Mesendoderm (in vitro differentiated cells): Measurements from ENCODE around the gene CEP112.
A peak's percentile ranks its signal among the peaks of the same experiment; 100 is the strongest.

ENCODE experiments used
- DNase-seq: peaks from one replicate; pipeline ENCODE4 v3.0.0; 2013
- H2AK5ac ChIP-seq: 2 replicates; pipeline ENCODE4 v1.6.1; 2013; ENCODE audit warnings: low read length, inconsistent platforms
- H2BK120ac ChIP-seq: 2 replicates; pipeline ENCODE4 v1.6.1; 2013; ENCODE audit warnings: low read depth, mild to moderate bottlenecking, low read length, moderate library complexity, mixed read lengths
- H2BK15ac ChIP-seq: replicated peaks from 2 replicates; pipeline ENCODE4 v1.6.1; 2013; ENCODE audit warnings: low read depth, mild to moderate bottlenecking, moderate library complexity
- H2BK5ac ChIP-seq: 2 replicates; pipeline ENCODE4 v1.6.1; 2013; ENCODE audit warnings: low read length, inconsistent platforms
- H3K18ac ChIP-seq: 2 replicates; pipeline ENCODE4 v1.6.1; 2013; ENCODE audit warnings: mild to moderate bottlenecking, low read length, mixed read lengths
- H3K23ac ChIP-seq: one replicate; pipeline ENCODE4 v1.6.1; 2013; ENCODE audit warnings: low read length
- H3K27ac ChIP-seq: 2 replicates; pipeline ENCODE4 v1.5.1; 2013; ENCODE audit warnings: low read depth, mild to moderate bottlenecking, inconsistent platforms, low read length, moderate library complexity
- H3K27me3 ChIP-seq: 2 replicates; pipeline ENCODE4 v1.6.1; 2013; ENCODE audit warnings: low read length, control low read depth, mild to moderate bottlenecking, inconsistent platforms; ENCODE audit not compliant: insufficient read depth, poor library complexity
- H3K36me3 ChIP-seq: 2 replicates; pipeline ENCODE4 v1.6.1; 2013; ENCODE audit warnings: low read length, inconsistent platforms; ENCODE audit not compliant: control insufficient read depth, insufficient read depth
- H3K4ac ChIP-seq: one replicate; pipeline ENCODE4 v1.6.1; 2013; ENCODE audit warnings: low read depth, mild to moderate bottlenecking, low read length, moderate library complexity
- H3K4me1 ChIP-seq: 2 replicates; pipeline ENCODE4 v1.6.1; 2013; ENCODE audit warnings: low read depth, low read length, inconsistent platforms; ENCODE audit not compliant: control insufficient read depth
- H3K4me2 ChIP-seq: 2 replicates; pipeline ENCODE4 v1.6.1; 2013; ENCODE audit warnings: low read length
- H3K4me3 ChIP-seq: 2 replicates; pipeline ENCODE4 v1.5.1; 2013; ENCODE audit warnings: mild to moderate bottlenecking, low read length
- H3K56ac ChIP-seq: one replicate; pipeline ENCODE4 v1.6.1; 2013; ENCODE audit warnings: low read length
- H3K79me1 ChIP-seq: 2 replicates; pipeline ENCODE4 v1.6.1; 2013; ENCODE audit warnings: low read length, inconsistent platforms
- H3K79me2 ChIP-seq: 2 replicates; pipeline ENCODE4 v1.6.1; 2013; ENCODE audit warnings: mild to moderate bottlenecking, low read length; ENCODE audit not compliant: control insufficient read depth, insufficient read depth
- H3K9ac ChIP-seq: 2 replicates; pipeline ENCODE4 v1.6.1; 2013; ENCODE audit warnings: low read length, inconsistent platforms
- H4K5ac ChIP-seq: one replicate; pipeline ENCODE4 v1.6.1; 2013; ENCODE audit warnings: low read length
- H4K8ac ChIP-seq: one replicate; pipeline ENCODE4 v1.6.1; 2013; ENCODE audit warnings: low read depth, mild to moderate bottlenecking, control low read depth, low read length, moderate library complexity
- WGBS: extraction: QIAGEN DNeasy Blood & Tissue Kit; methylation state at CpG from one replicate; pipeline ENCODE4 v1.1.7; 2013; ENCODE audit warnings: low lambda C conversion rate, missing lambda C conversion rate; ENCODE audit not compliant: insufficient coverage; ENCODE audit errors: extremely low coverage; 5-methylcytosine and 5-hydroxymethylcytosine counted together

Gene CEP112

DNA sequence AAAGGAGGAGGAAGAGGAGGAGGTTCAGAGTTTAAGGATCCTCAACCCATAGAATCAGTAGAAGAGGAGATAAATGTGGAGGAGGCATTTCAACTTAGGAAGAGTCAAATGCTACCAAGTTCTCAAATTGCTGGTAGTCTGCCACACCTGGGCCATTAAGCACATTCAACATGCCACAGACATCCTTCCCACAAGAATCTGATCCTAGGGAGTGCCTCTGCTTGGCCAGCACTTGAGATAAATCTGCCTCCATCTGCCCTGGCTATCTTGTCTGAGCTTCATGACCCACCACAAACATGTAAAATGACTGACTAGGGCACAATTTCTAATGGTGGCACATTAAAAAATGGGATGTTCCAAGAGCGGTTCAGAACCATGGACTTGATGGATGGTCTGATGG, 593.2 kb downstream of the CEP112 start:
- Histone ChIP-seq H3K56ac (no peak overlapping the region), H2BK120ac (no peak overlapping the region), H3K4me2 (no peak overlapping the region), H2BK15ac (no peak overlapping the region), H3K4me3 (no peak overlapping the region), H3K36me3 (no peaks in the 10 kb centered on the region), H4K5ac (no peak overlapping the region), H3K4me1 (peaks cover 3% of the 10 kb centered on the region), H2BK5ac (no peak overlapping the region), H3K79me2 (no peaks in the 10 kb centered on the region), H3K27me3 (no peaks in the 10 kb centered on the region), H3K18ac (no peak overlapping the region), H3K4ac (no peak overlapping the region), H2AK5ac (no peak overlapping the region), H4K8ac (no peak overlapping the region), H3K23ac (no peak overlapping the region), H3K79me1 (no peaks in the 10 kb centered on the region), H3K27ac (no peak overlapping the region), H3K9ac (no peak overlapping the region)
- DNase-seq, result no peak
- no CpG with 5 or more reads among the region's 1 CpG for WGBS

DNA sequence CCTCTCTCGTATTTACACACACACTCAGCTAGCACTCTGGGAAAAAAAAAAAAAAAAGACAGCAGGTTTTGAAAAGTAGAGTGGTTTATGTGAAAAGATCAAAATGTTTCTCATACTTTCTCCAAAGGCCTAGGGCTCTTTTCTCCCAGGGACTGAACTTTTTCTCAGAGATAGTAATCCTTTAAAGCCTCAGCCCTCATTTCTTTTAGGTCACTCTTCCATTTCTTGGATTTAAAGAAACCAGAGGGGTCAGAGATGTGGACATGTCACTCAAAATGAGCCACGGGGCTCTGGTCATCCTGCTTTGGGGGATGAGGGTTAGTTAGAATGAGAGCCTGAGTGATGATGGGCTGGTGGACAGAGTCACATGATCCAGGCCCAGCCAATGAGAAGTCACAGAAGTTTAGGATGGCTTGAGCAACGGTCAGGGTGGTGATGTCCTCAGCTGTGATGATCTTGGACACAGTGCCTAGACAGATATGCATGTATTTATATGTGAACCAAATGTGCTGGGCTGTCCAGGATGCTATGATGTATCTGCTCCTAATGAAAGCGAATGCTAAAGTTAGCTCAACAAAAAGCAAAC, 596.8 kb downstream of the CEP112 start:
- Histone ChIP-seq H3K4me3 (no peak overlapping the region), H3K27me3 (no peaks in the 10 kb centered on the region), H3K9ac (no peak overlapping the region), H3K18ac (no peak overlapping the region), H3K56ac (no peak overlapping the region), H2BK120ac (no peak overlapping the region), H2AK5ac (no peak overlapping the region), H2BK5ac (no peak overlapping the region), H3K79me2 (no peaks in the 10 kb centered on the region), H3K4me1 (peaks cover 10% of the 10 kb centered on the region), H3K23ac (no peak overlapping the region), H4K8ac (no peak overlapping the region), H4K5ac (no peak overlapping the region), H3K4ac (no peak overlapping the region), H3K27ac (no peak overlapping the region), H3K4me2 (no peak overlapping the region), H3K79me1 (no peaks in the 10 kb centered on the region), H2BK15ac (no peak overlapping the region), H3K36me3 (no peaks in the 10 kb centered on the region)
- DNase-seq, result no peak
- WGBS, result no CpG with 5 or more reads among the region's 4 CpGs

DNA sequence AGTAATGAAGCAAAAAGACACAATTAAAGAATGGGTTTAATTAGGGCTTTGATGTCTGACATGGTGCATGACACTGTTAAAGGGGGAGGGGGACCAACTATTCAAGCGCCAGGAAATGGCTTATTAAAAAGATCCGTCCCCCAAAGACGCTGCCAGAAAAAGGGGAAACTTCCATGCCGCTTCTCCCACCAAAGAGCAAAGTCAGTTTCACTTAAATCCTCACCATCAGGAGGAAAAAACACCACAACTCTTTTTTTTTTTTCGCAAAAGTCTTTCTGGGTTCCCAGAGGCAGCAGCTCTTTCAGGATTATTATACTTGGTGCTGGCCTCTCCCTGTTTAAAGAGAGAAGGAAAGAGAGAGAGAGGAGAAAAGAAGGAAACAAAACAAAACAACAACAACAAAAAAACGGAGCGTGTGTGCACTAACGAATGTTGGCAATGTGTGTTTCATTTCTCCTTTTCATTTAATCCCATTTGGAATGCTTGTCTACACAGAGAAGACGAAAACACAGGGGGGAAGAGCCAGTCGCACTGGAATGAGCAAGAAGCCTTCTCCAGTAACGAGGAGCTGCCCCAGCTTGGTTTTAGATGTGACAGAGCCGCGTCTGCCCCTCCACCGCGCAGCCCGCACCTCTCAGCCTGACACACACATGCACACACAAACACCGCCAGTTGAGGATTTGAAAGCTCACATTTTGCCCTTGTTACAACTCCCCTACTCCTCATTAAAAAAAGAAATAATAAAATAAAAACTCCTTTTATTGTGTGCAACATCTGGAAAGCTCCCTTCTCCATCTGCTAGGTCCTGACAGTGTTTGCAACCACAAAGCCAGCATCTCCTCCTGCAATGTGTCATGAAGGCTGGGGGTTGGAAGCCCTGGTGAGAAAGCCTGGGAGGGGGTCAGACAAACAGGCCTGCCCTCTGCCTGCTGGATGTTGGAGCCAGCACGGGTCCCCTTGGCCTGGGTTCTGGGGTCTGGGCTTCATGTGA, 597.8 kb downstream of the CEP112 start:
- Histone ChIP-seq H3K36me3 (no peaks in the 10 kb centered on the region), H3K4ac (no peak overlapping the region), H4K8ac (no peak overlapping the region), H3K4me3 (no peak overlapping the region), H2BK120ac (peak overlapping the region; percentile 76), H3K79me1 (no peaks in the 10 kb centered on the region), H2BK5ac (peak overlapping the region; percentile 39), H4K5ac (no peak overlapping the region), H3K27me3 (no peaks in the 10 kb centered on the region), H2AK5ac (no peak overlapping the region), H3K23ac (no peak overlapping the region), H3K18ac (peak overlapping the region; percentile 72), H3K27ac (peak overlapping the region; percentile 64), H3K9ac (peak overlapping the region; percentile 33), H3K4me2 (peak overlapping the region; percentile 21), H3K79me2 (no peaks in the 10 kb centered on the region), H3K56ac (peak overlapping the region; percentile 51), H3K4me1 (peaks cover 10% of the 10 kb centered on the region), H2BK15ac (no peak overlapping the region)
- WGBS, result no CpG with 5 or more reads among the region's 18 CpGs
- peak; percentile 60 for DNase-seq

DNA sequence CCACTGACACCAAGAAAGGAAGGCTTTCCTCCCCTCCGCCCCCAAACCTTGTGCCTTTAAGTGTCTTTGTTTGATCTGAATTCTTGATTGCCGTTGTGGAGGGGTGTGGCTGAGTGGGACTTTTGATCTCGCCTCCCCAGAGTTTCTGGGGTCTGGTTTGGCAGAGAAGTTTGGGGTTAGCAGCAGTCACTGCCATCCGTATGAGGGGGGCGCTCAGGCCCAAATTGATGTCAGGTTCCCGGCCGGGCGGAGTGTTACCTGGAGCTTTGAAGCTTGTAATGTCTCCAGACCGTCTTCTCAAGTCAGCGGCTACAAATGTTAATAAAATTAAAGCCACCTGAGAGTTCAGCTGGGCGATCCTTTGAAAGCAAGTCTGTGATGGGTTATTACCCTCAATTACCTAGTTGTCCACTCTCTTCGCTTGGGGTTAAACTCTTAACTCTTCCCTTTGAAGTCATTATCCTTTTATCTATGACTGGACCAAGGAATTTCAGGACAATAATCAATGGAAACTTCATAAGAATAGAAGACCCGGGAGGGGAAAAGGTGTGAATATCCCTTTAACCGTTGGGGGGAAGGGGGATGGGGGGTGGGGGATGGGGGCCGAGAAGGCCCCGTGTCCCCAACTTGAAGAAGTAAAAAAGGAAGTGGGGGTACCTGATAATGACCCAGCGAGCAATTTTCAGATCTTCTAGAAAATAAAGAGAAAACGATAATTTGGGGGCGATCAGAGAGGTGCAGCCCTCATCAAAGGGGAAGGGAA, 598.7 kb downstream of the CEP112 start:
- Histone ChIP-seq H4K8ac (no peak overlapping the region), H3K27ac (peak overlapping the region; percentile 22), H3K4me1 (peaks cover 10% of the 10 kb centered on the region), H2AK5ac (no peak overlapping the region), H4K5ac (no peak overlapping the region), H2BK120ac (peak overlapping the region; percentile 76), H3K4me2 (peak overlapping the region; percentile 21), H3K18ac (peak overlapping the region; percentile 65), H3K9ac (peak overlapping the region; percentile 33), H3K4me3 (no peak overlapping the region), H3K23ac (no peak overlapping the region), H3K4ac (peak overlapping the region; percentile 59), H2BK15ac (no peak overlapping the region), H3K36me3 (no peaks in the 10 kb centered on the region), H3K79me2 (no peaks in the 10 kb centered on the region), H3K27me3 (no peaks in the 10 kb centered on the region), H2BK5ac (peak overlapping the region; percentile 48), H3K56ac (peak overlapping the region; percentile 71), H3K79me1 (no peaks in the 10 kb centered on the region)
- DNase-seq, result peak; percentile 55
- WGBS, result no CpG with 5 or more reads among the region's 19 CpGs

DNA sequence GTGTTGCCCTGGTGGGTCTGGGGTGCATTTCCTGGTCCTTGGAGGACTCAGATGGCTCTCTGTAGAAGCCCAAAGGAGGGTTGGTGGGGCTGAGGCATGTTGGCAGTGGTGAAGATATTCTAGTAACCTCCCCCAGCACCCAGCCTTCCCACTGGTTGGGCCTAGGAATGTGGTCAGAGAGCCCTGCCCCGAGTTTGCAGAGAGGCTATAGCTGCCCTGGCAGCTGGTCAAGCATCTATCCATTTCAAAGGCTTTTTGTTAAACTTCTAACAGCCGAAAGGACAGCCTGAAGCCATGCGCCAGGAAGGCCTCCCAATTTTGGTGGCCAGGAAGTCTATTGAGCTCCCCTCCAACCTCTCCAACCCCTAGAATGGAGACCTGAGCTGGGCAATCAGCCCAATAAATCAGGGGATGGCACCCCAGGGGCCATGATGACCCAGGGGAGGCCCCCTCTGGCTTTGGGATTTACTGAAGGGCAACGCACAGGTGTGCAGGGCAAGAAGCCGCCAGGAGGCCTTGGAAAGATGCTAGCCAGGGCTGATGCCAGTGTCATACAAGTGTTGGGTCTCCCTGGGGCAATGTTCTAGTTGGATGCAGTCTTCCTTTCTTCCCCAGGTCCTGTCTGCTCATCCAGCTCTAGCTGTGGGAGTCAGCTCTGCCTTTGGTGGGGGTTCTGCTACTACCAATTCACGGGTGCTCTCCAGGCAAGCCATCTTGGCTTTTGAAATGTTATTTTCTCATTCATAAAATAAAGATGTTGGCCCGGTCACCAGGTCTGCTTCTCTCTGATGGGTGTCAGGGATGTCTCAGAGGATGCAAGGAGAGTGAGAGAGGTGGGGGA, 599.6 kb downstream of the CEP112 start:
- WGBS, result no CpG with 5 or more reads among the region's 7 CpGs
- Histone ChIP-seq H3K9ac (no peak overlapping the region), H2BK15ac (no peak overlapping the region)

More for the DNA sequence above, 599.6 kb downstream of the CEP112 start:
- Histone ChIP-seq H3K79me2 (no peaks in the 10 kb centered on the region), H4K8ac (no peak overlapping the region), H3K4me2 (no peak overlapping the region), H3K4ac (peak overlapping the region; percentile 59), H2BK5ac (no peak overlapping the region), H3K79me1 (no peaks in the 10 kb centered on the region), H3K36me3 (no peaks in the 10 kb centered on the region), H3K56ac (no peak overlapping the region), H2BK120ac (peak overlapping the region; percentile 47), H3K23ac (no peak overlapping the region), H3K4me1 (peaks cover 11% of the 10 kb centered on the region), H3K18ac (peak overlapping the region; percentile 65), H3K27ac (no peak overlapping the region), H3K4me3 (no peak overlapping the region), H3K27me3 (no peaks in the 10 kb centered on the region), H4K5ac (no peak overlapping the region), H2AK5ac (no peak overlapping the region)
- no peak for DNase-seq
